WTC11 (cell line): ENCODE results near the gene UMODL1. TPM values are rescaled to one million over a fixed set of nuclear protein-coding genes. Genes with fewer than 3 reads are reported as not detected.

Source experiments
- ATAC-seq: fragments of 200-7000 bp; cut with Tn5 transposase; 2 replicates; pipeline ENCODE4 v1.10.0; 2021; ENCODE audit warnings: mild to moderate bottlenecking, moderate library complexity
- CTCF ChIA-PET: fragments of 300-600 bp; sonication (Branson Sonifier 250); formaldehyde crosslinking; loops from one replicate; lab custom pipeline; 2021; ENCODE audit warnings: antibody characterized with exemption; lab: Charles Lee
- POLR2A ChIA-PET: fragments of 350-600 bp; sonication (Branson Sonifier 250); formaldehyde crosslinking; loops from one replicate; lab custom pipeline; 2021; ENCODE audit warnings: antibody characterized with exemption; lab: Charles Lee
- DNase-seq: peaks from one replicate; pipeline ENCODE4 v3.0.0; 2021; ENCODE audit warnings: low spot score
- H3K27ac Mint-ChIP-seq: 2 replicates; pipeline ENCODE4 v1.8.0; 2021; ENCODE audit warnings: mixed read lengths
- H3K27me3 Mint-ChIP-seq: 2 replicates; pipeline ENCODE4 v1.8.0; 2021; ENCODE audit warnings: low read depth, mild to moderate bottlenecking, moderate library complexity, mixed read lengths
- H3K36me3 Mint-ChIP-seq: 2 replicates; pipeline ENCODE4 v1.8.0; 2021; ENCODE audit warnings: mixed read lengths
- H3K4me1 Mint-ChIP-seq: 2 replicates; pipeline ENCODE4 v1.8.0; 2022; ENCODE audit warnings: mixed read lengths
- H3K4me3 Mint-ChIP-seq: 2 replicates; pipeline ENCODE4 v1.8.0; 2021; ENCODE audit warnings: mild to moderate bottlenecking, moderate library complexity, mixed read lengths
- H3K9me3 Mint-ChIP-seq: 2 replicates; pipeline ENCODE4 v1.8.0; 2021; ENCODE audit warnings: mixed read lengths
- ELF4 ChIP-seq: sonication (generic); formaldehyde crosslinking; IDR thresholded peaks from 2 replicates; pipeline ENCODE4 v1.8.1; 2022; ENCODE audit warnings: low read depth, mild to moderate bottlenecking, moderate library complexity, missing genetic modification reagents
- GABPB1 ChIP-seq: sonication (generic); formaldehyde crosslinking; IDR thresholded peaks from 2 replicates; pipeline ENCODE4 v1.8.1; 2023; ENCODE audit warnings: mild to moderate bottlenecking, missing genetic modification reagents
- GRHL2 ChIP-seq: fragments of 250-450 bp; sonication (Bioruptor Pico); IDR thresholded peaks from 2 replicates; pipeline ENCODE4 v1.8.0; 2022; ENCODE audit warnings: mild to moderate bottlenecking, moderate library complexity; ENCODE audit not compliant: insufficient replicate concordance, severe bottlenecking
- NFATC4 ChIP-seq: fragments of 250-450 bp; sonication (Bioruptor Pico); IDR thresholded peaks from 2 replicates; pipeline ENCODE4 v1.9.0; 2021; ENCODE audit warnings: mild to moderate bottlenecking
- OVOL2 ChIP-seq: fragments of 250-450 bp; sonication (Bioruptor Pico); IDR thresholded peaks from 2 replicates; pipeline ENCODE4 v1.9.0; 2021; ENCODE audit warnings: mild to moderate bottlenecking, borderline replicate concordance
- SMAD3 ChIP-seq: sonication (generic); formaldehyde crosslinking; IDR thresholded peaks from 2 replicates; pipeline ENCODE4 v1.8.0; 2022; ENCODE audit warnings: missing genetic modification reagents, mild to moderate bottlenecking, borderline replicate concordance
- ZBTB21 ChIP-seq: sonication (generic); formaldehyde crosslinking; IDR thresholded peaks from 2 replicates; pipeline ENCODE4 v1.8.1; 2023; ENCODE audit warnings: mild to moderate bottlenecking, missing genetic modification reagents, borderline replicate concordance
- total RNA-seq: library from RNA; stranded (reverse); gene quantifications from 3 replicates; pipeline ENCODE4 v1.2.3, GENCODE V29; 2021
- TF ChIP-seq, protein P1 (sequence below): sonication (generic); formaldehyde crosslinking; IDR thresholded peaks from 2 replicates; pipeline ENCODE4 v1.8.1; 2022; ENCODE audit warnings: mild to moderate bottlenecking, missing genetic modification reagents, moderate library complexity, borderline replicate concordance
- TF ChIP-seq, protein P2 (sequence below): sonication (generic); formaldehyde crosslinking; IDR thresholded peaks from 2 replicates; pipeline ENCODE4 v1.8.1; 2022; ENCODE audit warnings: low read depth, missing genetic modification reagents, borderline replicate concordance
- TF ChIP-seq, protein P3 (sequence below): sonication (generic); formaldehyde crosslinking; IDR thresholded peaks from 2 replicates; pipeline ENCODE4 v1.8.1; 2022; ENCODE audit warnings: missing genetic modification reagents, borderline replicate concordance
- TF ChIP-seq, protein P4 (sequence below): sonication (generic); formaldehyde crosslinking; IDR thresholded peaks from 2 replicates; pipeline ENCODE4 v1.8.0; 2022; ENCODE audit warnings: mild to moderate bottlenecking, missing genetic modification reagents
- TF ChIP-seq, protein P5 (sequence below): sonication (generic); formaldehyde crosslinking; conservative IDR thresholded peaks from 2 replicates; pipeline ENCODE4 v1.8.1; 2022; ENCODE audit warnings: mild to moderate bottlenecking, missing genetic modification reagents
- TF ChIP-seq, protein P6 (sequence below): sonication (generic); formaldehyde crosslinking; IDR thresholded peaks from 2 replicates; pipeline ENCODE4 v1.8.1; 2023; ENCODE audit warnings: mild to moderate bottlenecking, missing genetic modification reagents
- TF ChIP-seq, protein P7 (sequence below): fragments of 250-450 bp; sonication (Bioruptor Pico); IDR thresholded peaks from 2 replicates; pipeline ENCODE4 v1.9.0; 2021; ENCODE audit warnings: mild to moderate bottlenecking, borderline replicate concordance
- TF ChIP-seq, protein P8 (sequence below): sonication (generic); formaldehyde crosslinking; IDR thresholded peaks from 2 replicates; pipeline ENCODE4 v1.8.0; 2023; ENCODE audit warnings: missing genetic modification reagents, mild to moderate bottlenecking, borderline replicate concordance
- TF ChIP-seq, protein P9 (sequence below): sonication (generic); formaldehyde crosslinking; IDR thresholded peaks from 2 replicates; pipeline ENCODE4 v1.8.1; 2022; ENCODE audit warnings: low read depth, mild to moderate bottlenecking, moderate library complexity, missing genetic modification reagents, borderline replicate concordance

The UMODL1 gene
- total RNA-seq, 1 experiment from 2014 or later = not detected

DNA sequence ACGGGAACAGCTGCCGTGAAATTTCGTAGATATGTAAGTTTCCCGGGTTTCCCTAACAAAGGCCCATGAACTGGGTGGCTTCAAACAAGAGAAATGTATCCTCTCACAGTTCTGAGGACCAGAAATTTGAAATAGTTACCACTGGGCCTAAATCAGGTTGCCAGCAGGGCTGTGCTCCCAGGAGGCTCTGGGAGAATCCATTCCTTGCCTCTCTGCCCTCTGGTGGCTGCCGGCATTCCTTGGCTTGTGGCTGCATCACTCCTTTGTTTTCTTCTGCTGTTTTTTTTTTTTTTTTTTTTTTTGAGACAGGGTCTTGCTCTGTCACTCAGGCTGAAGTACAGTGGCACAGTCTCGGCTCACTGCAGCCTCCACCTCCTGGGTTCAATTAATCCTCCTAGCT lies 23.7 kb downstream of the UMODL1 start (continued):
- TF ChIP-seq, protein P1, sequence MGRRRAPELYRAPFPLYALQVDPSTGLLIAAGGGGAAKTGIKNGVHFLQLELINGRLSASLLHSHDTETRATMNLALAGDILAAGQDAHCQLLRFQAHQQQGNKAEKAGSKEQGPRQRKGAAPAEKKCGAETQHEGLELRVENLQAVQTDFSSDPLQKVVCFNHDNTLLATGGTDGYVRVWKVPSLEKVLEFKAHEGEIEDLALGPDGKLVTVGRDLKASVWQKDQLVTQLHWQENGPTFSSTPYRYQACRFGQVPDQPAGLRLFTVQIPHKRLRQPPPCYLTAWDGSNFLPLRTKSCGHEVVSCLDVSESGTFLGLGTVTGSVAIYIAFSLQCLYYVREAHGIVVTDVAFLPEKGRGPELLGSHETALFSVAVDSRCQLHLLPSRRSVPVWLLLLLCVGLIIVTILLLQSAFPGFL (CRISPR knock-in tag) = no peak
- TF ChIP-seq, protein P2, sequence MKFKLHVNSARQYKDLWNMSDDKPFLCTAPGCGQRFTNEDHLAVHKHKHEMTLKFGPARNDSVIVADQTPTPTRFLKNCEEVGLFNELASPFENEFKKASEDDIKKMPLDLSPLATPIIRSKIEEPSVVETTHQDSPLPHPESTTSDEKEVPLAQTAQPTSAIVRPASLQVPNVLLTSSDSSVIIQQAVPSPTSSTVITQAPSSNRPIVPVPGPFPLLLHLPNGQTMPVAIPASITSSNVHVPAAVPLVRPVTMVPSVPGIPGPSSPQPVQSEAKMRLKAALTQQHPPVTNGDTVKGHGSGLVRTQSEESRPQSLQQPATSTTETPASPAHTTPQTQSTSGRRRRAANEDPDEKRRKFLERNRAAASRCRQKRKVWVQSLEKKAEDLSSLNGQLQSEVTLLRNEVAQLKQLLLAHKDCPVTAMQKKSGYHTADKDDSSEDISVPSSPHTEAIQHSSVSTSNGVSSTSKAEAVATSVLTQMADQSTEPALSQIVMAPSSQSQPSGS (CRISPR knock-in tag) = no peak
- TF ChIP-seq, protein P3, sequence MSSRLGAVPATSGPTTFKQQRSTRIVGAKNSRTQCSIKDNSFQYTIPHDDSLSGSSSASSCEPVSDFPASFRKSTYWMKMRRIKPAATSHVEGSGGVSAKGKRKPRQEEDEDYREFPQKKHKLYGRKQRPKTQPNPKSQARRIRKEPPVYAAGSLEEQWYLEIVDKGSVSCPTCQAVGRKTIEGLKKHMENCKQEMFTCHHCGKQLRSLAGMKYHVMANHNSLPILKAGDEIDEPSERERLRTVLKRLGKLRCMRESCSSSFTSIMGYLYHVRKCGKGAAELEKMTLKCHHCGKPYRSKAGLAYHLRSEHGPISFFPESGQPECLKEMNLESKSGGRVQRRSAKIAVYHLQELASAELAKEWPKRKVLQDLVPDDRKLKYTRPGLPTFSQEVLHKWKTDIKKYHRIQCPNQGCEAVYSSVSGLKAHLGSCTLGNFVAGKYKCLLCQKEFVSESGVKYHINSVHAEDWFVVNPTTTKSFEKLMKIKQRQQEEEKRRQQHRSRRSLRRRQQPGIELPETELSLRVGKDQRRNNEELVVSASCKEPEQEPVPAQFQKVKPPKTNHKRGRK (CRISPR knock-in tag) = no peak
- TF ChIP-seq, protein P4, sequence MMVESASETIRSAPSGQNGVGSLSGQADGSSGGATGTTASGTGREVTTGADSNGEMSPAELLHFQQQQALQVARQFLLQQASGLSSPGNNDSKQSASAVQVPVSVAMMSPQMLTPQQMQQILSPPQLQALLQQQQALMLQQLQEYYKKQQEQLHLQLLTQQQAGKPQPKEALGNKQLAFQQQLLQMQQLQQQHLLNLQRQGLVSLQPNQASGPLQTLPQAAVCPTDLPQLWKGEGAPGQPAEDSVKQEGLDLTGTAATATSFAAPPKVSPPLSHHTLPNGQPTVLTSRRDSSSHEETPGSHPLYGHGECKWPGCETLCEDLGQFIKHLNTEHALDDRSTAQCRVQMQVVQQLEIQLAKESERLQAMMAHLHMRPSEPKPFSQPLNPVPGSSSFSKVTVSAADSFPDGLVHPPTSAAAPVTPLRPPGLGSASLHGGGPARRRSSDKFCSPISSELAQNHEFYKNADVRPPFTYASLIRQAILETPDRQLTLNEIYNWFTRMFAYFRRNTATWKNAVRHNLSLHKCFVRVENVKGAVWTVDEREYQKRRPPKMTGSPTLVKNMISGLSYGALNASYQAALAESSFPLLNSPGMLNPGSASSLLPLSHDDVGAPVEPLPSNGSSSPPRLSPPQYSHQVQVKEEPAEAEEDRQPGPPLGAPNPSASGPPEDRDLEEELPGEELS (CRISPR knock-in tag) = no peak
- TF ChIP-seq GRHL2 (CRISPR knock-in tag) (no peak), ELF4 (no peak), SMAD3 (CRISPR knock-in tag) (no peak), ZBTB21 (CRISPR knock-in tag) (no peak)
- TF ChIP-seq, protein P5, sequence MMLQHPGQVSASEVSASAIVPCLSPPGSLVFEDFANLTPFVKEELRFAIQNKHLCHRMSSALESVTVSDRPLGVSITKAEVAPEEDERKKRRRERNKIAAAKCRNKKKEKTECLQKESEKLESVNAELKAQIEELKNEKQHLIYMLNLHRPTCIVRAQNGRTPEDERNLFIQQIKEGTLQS (CRISPR knock-in tag) = no peak
- TF ChIP-seq, protein P6, sequence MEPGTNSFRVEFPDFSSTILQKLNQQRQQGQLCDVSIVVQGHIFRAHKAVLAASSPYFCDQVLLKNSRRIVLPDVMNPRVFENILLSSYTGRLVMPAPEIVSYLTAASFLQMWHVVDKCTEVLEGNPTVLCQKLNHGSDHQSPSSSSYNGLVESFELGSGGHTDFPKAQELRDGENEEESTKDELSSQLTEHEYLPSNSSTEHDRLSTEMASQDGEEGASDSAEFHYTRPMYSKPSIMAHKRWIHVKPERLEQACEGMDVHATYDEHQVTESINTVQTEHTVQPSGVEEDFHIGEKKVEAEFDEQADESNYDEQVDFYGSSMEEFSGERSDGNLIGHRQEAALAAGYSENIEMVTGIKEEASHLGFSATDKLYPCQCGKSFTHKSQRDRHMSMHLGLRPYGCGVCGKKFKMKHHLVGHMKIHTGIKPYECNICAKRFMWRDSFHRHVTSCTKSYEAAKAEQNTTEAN (CRISPR knock-in tag) = no peak

DNA sequence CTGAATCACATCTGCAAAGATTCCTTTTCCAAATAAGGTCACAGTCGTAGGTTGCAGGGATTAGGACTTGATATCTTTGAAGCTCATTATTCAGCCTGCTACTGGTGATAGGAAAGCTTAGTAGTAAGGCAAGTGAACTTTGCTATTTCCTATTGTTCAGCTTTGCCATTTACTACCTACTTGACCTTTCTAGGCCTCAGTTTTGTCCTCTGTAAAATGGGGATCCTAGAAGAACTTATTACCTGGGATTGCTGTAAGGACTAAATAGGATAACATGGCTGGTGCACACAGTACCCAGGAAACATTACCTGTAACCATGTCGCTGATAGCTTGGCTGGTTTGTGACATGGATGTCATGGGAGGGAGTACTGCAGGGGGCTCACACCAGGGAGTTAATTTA lies 24.5 kb downstream of the UMODL1 start:
- ChIA-PET CTCF (interaction anchor here (1.0 to 1.3 kb wide), 2 partner anchors 13 to 22 kb away, joined by 3 to 4 read pairs; no protein-coding TSS in a partner anchor), POLR2A (no interaction called here)
- Mint-ChIP-seq H3K9me3 (peaks cover 10% of the 10 kb centered on the region), H3K4me1 (peaks cover 12% of the 10 kb centered on the region), H3K27ac (no peak overlapping the region), H3K27me3 (peaks cover 8% of the 10 kb centered on the region), H3K36me3 (peaks cover 15% of the 10 kb centered on the region), H3K4me3 (no peak overlapping the region)
- no peak for DNase-seq
- ATAC-seq = no peak
- TF ChIP-seq, protein P7, sequence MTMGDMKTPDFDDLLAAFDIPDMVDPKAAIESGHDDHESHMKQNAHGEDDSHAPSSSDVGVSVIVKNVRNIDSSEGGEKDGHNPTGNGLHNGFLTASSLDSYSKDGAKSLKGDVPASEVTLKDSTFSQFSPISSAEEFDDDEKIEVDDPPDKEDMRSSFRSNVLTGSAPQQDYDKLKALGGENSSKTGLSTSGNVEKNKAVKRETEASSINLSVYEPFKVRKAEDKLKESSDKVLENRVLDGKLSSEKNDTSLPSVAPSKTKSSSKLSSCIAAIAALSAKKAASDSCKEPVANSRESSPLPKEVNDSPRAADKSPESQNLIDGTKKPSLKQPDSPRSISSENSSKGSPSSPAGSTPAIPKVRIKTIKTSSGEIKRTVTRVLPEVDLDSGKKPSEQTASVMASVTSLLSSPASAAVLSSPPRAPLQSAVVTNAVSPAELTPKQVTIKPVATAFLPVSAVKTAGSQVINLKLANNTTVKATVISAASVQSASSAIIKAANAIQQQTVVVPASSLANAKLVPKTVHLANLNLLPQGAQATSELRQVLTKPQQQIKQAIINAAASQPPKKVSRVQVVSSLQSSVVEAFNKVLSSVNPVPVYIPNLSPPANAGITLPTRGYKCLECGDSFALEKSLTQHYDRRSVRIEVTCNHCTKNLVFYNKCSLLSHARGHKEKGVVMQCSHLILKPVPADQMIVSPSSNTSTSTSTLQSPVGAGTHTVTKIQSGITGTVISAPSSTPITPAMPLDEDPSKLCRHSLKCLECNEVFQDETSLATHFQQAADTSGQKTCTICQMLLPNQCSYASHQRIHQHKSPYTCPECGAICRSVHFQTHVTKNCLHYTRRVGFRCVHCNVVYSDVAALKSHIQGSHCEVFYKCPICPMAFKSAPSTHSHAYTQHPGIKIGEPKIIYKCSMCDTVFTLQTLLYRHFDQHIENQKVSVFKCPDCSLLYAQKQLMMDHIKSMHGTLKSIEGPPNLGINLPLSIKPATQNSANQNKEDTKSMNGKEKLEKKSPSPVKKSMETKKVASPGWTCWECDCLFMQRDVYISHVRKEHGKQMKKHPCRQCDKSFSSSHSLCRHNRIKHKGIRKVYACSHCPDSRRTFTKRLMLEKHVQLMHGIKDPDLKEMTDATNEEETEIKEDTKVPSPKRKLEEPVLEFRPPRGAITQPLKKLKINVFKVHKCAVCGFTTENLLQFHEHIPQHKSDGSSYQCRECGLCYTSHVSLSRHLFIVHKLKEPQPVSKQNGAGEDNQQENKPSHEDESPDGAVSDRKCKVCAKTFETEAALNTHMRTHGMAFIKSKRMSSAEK (CRISPR knock-in tag) = no peak
- TF ChIP-seq GABPB1 (CRISPR knock-in tag) (no peak), NFATC4 (CRISPR knock-in tag) (no peak), ZBTB21 (CRISPR knock-in tag) (no peak), OVOL2 (CRISPR knock-in tag) (no peak)
- TF ChIP-seq, protein P8, sequence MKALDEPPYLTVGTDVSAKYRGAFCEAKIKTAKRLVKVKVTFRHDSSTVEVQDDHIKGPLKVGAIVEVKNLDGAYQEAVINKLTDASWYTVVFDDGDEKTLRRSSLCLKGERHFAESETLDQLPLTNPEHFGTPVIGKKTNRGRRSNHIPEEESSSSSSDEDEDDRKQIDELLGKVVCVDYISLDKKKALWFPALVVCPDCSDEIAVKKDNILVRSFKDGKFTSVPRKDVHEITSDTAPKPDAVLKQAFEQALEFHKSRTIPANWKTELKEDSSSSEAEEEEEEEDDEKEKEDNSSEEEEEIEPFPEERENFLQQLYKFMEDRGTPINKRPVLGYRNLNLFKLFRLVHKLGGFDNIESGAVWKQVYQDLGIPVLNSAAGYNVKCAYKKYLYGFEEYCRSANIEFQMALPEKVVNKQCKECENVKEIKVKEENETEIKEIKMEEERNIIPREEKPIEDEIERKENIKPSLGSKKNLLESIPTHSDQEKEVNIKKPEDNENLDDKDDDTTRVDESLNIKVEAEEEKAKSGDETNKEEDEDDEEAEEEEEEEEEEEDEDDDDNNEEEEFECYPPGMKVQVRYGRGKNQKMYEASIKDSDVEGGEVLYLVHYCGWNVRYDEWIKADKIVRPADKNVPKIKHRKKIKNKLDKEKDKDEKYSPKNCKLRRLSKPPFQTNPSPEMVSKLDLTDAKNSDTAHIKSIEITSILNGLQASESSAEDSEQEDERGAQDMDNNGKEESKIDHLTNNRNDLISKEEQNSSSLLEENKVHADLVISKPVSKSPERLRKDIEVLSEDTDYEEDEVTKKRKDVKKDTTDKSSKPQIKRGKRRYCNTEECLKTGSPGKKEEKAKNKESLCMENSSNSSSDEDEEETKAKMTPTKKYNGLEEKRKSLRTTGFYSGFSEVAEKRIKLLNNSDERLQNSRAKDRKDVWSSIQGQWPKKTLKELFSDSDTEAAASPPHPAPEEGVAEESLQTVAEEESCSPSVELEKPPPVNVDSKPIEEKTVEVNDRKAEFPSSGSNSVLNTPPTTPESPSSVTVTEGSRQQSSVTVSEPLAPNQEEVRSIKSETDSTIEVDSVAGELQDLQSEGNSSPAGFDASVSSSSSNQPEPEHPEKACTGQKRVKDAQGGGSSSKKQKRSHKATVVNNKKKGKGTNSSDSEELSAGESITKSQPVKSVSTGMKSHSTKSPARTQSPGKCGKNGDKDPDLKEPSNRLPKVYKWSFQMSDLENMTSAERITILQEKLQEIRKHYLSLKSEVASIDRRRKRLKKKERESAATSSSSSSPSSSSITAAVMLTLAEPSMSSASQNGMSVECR (CRISPR knock-in tag) = no peak
- TF ChIP-seq, protein P9, sequence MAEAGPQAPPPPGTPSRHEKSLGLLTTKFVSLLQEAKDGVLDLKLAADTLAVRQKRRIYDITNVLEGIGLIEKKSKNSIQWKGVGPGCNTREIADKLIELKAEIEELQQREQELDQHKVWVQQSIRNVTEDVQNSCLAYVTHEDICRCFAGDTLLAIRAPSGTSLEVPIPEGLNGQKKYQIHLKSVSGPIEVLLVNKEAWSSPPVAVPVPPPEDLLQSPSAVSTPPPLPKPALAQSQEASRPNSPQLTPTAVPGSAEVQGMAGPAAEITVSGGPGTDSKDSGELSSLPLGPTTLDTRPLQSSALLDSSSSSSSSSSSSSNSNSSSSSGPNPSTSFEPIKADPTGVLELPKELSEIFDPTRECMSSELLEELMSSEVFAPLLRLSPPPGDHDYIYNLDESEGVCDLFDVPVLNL (CRISPR knock-in tag) = no peak
